RWPE2 (cell line): Measurements from ENCODE around the gene VPS33B.

Experiments used
- ATAC-seq: fragments of 200-7000 bp; cut with Tn5 transposase; 3 replicates; pipeline ENCODE4 v1.9.1; 2021; ENCODE audit warnings: low read depth
- DNase-seq: peaks from one replicate; pipeline ENCODE4 v3.0.0-alpha.2; 2020; ENCODE audit warnings: low spot score
- H3K27ac ChIP-seq: fragments of 450-650 bp; 2 replicates; pipeline ENCODE4 v1.5.1; 2017; ENCODE audit warnings: mild to moderate bottlenecking; ENCODE audit not compliant: poor library complexity, severe bottlenecking
- H3K27me3 ChIP-seq: fragments of 250-450 bp; sonication (Bioruptor Pico); 2 replicates; pipeline ENCODE4 v1.5.1; 2021; ENCODE audit warnings: mild to moderate bottlenecking, moderate library complexity; ENCODE audit not compliant: insufficient read depth, poor library complexity, severe bottlenecking
- H3K36me3 ChIP-seq: fragments of 250-450 bp; sonication (Bioruptor Pico); 2 replicates; pipeline ENCODE4 v1.5.1; 2020; ENCODE audit warnings: low read depth, mild to moderate bottlenecking, moderate library complexity
- H3K4me1 ChIP-seq: fragments of 250-450 bp; sonication (Bioruptor Pico); 2 replicates; pipeline ENCODE4 v1.5.1; 2021; ENCODE audit warnings: mild to moderate bottlenecking, moderate library complexity; ENCODE audit not compliant: insufficient read depth, poor library complexity, severe bottlenecking
- H3K4me3 ChIP-seq: fragments of 250-450 bp; sonication (Bioruptor Pico); 2 replicates; pipeline ENCODE4 v1.5.1; 2021; ENCODE audit warnings: mild to moderate bottlenecking, moderate library complexity; ENCODE audit not compliant: severe bottlenecking
- H3K9me3 ChIP-seq: fragments of 250-450 bp; sonication (Bioruptor Pico); 2 replicates; pipeline ENCODE4 v1.5.1; 2021; ENCODE audit warnings: mild to moderate bottlenecking, moderate library complexity; ENCODE audit not compliant: severe bottlenecking
- CTCF ChIP-seq: fragments of 450-650 bp; IDR thresholded peaks from one replicate; pipeline ENCODE4 v1.5.1; 2017; ENCODE audit warnings: mild to moderate bottlenecking, moderate library complexity; ENCODE audit not compliant: poor library complexity, severe bottlenecking

The VPS33B gene

DNA sequence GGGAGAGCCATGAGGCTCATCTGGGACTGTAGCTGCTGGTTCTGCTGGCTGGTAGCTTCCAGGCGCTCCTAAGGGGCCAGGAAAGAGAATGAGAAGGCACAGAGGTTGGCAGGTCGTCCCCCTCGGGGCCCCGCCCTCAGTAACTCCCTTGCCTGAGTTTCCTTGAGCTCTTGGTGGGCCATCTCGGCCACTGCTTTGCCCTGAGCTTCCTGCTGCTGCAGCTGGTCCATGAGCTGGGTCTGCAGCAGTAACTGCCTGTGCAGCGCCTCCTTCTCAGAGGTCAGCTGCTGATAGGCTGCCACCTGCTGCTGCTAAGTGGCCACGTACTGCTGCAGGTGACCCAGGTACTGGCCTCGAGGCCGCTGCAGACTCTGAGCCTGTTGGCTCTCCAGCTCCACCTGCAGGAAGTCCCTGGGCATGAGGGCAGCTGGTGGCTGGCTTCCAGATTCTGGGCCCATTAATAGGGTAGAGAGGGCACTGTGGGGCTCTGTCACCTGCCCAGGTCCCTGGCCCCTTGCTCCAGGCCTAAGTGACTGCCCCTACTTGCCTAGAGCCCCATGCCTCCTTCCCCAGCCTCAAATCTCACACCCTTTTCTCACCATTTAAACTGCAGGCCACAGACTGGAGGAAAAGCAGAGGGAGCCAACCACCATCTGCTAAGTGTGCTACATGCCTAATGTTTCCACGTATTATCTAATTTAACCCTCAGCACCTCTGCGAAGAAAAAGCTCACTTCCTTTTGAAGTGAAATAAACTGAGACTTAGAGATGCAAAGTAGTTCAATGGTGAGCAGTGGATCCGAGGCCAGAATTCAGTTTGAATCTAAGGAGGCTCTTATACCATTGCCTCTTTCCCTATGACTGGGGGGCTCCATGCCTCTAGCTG, 10.8 kb upstream of the VPS33B start:
- Histone ChIP-seq H3K4me3 (no peak overlapping the region), H3K36me3 (no peaks in the 10 kb centered on the region), H3K27me3 (no peaks in the 10 kb centered on the region), H3K4me1 (no peaks in the 10 kb centered on the region), H3K27ac (no peak overlapping the region), H3K9me3 (no peaks in the 10 kb centered on the region)
- DNase-seq (no peak), ATAC-seq (peak; percentile 83)
- peak; percentile 90 for TF ChIP-seq CTCF

- Histone ChIP-seq H3K4me1 (no peaks in the 10 kb centered on the region), H3K27me3 (no peaks in the 10 kb centered on the region), H3K4me3 (no peak overlapping the region), H3K9me3 (no peaks in the 10 kb centered on the region), H3K36me3 (no peaks in the 10 kb centered on the region), H3K27ac (no peak overlapping the region)
- ATAC-seq, result no peak
- DNase-seq, result no peak
- no peak for TF ChIP-seq CTCF
Observed at GRCh38 chr15:91031796-91032195, 9.4 kb upstream of the VPS33B start.

- H3K4me3 ChIP-seq, result no peak overlapping the region
- H3K27me3 ChIP-seq, result no peaks in the 10 kb centered on the region
- TF ChIP-seq CTCF, result no peak
- H3K27ac ChIP-seq, result no peak overlapping the region
- H3K9me3 ChIP-seq, result no peaks in the 10 kb centered on the region
- ATAC-seq (no peak), DNase-seq (no peak)
- peaks cover 2% of the 10 kb centered on the region for H3K4me1 ChIP-seq
- H3K36me3 ChIP-seq, result no peaks in the 10 kb centered on the region
Observed at GRCh38 chr15:91027677-91028076, 5.3 kb upstream of the VPS33B start.

- Histone ChIP-seq H3K36me3 (peaks cover 19% of the 10 kb centered on the region), H3K27ac (no peak overlapping the region), H3K27me3 (no peaks in the 10 kb centered on the region), H3K9me3 (no peaks in the 10 kb centered on the region), H3K4me1 (peaks cover 9% of the 10 kb centered on the region), H3K4me3 (no peak overlapping the region)
- ATAC-seq (no peak), DNase-seq (no peak)
- TF ChIP-seq CTCF, result no peak
Observed at GRCh38 chr15:91023720-91024119, 1.3 kb upstream of the VPS33B start.

DNA sequence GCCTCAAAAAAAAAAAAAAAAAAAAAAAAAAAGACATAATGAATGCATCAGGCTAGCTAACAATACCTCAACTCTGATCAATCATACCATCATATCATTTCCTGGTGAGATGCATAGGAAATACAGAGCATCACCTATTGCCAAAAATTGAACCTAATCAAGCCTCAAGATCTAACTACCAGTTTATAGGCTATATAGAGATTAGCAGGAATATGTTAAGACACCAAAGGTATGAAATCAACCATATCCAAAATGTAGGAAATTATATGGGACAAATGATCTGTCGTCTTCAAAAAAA, 387 bp upstream of the VPS33B start:
- Histone ChIP-seq H3K9me3 (no peaks in the 10 kb centered on the region), H3K4me3 (peak overlapping the region; percentile 92), H3K4me1 (peaks cover 9% of the 10 kb centered on the region), H3K36me3 (peaks cover 19% of the 10 kb centered on the region), H3K27me3 (no peaks in the 10 kb centered on the region), H3K27ac (peak overlapping the region; percentile 69)
- DNase-seq, result no peak
- TF ChIP-seq CTCF, result no peak
- no peak for ATAC-seq
